Keratinocyte (primary cell): Measurements from ENCODE around the gene TNRC18. TPM values are rescaled to one million over a fixed set of nuclear protein-coding genes. Genes with fewer than 3 reads are reported as not detected.

Experiments
- DNase-seq: peaks from one replicate; pipeline ENCODE4 v3.0.0-alpha.2; 2011; ENCODE audit warnings: low read depth, missing footprints, low spot score
- FAIRE-seq: peaks from 2 replicates; lab custom pipeline; 2011; peaks lifted over from hg19 to GRCh38; lab: Jason Lieb, UNC
- H2AFZ ChIP-seq: 2 replicates; pipeline ENCODE4 v1.6.0; 2012; ENCODE audit warnings: low read length, control low read depth, inconsistent platforms; ENCODE audit not compliant: control insufficient read depth
- H3K27ac ChIP-seq: 2 replicates; pipeline ENCODE4 v1.5.1; 2011; ENCODE audit warnings: low read length; ENCODE audit not compliant: control insufficient read depth, insufficient read depth
- H3K27me3 ChIP-seq: 3 replicates; pipeline ENCODE4 v1.6.0; 2011; ENCODE audit warnings: low read length; ENCODE audit not compliant: control insufficient read depth, insufficient read depth; ENCODE audit errors: extremely low read depth
- H3K36me3 ChIP-seq, 2 experiments: 2 replicates in 1 of 2; 3 replicates in 1 of 2; pipeline ENCODE4 v1.5.1; 2011; ENCODE audit warnings: low read length in 2 of 2, mild to moderate bottlenecking in 1 of 2; ENCODE audit not compliant: control insufficient read depth in 2 of 2, insufficient read depth in 2 of 2; ENCODE audit errors: extremely low read depth in 1 of 2
- H3K4me1 ChIP-seq: 3 replicates; pipeline ENCODE4 v1.5.1; 2011; ENCODE audit warnings: low read length; ENCODE audit not compliant: control insufficient read depth, insufficient read depth; ENCODE audit errors: extremely low read depth
- H3K4me2 ChIP-seq: 3 replicates; pipeline ENCODE4 v1.6.0; 2011; ENCODE audit warnings: low read depth, low read length; ENCODE audit not compliant: control insufficient read depth, insufficient read depth; ENCODE audit errors: extremely low read depth
- H3K4me3 ChIP-seq, 3 experiments: fragments of 200-600 bp in 1 of 3; sonication (generic) in 1 of 3; 2 replicates in 2 of 3; 3 replicates in 1 of 3; pipeline ENCODE4 v1.5.1; 2011 to 2016; ENCODE audit warnings: low read length in 3 of 3, mild to moderate bottlenecking in 3 of 3, control low read depth in 2 of 3, inconsistent platforms in 1 of 3, low read depth in 1 of 3, mixed read lengths in 1 of 3, mixed run types in 1 of 3, moderate library complexity in 1 of 3; ENCODE audit not compliant: control insufficient read depth in 2 of 3, insufficient read depth in 2 of 3; ENCODE audit errors: extremely low read depth in 1 of 3
- H3K79me2 ChIP-seq: 2 replicates; pipeline ENCODE4 v1.6.0; 2012; ENCODE audit warnings: low read length; ENCODE audit not compliant: control insufficient read depth, insufficient read depth
- H3K9ac ChIP-seq: 3 replicates; pipeline ENCODE4 v1.6.0; 2011; ENCODE audit warnings: low read length; ENCODE audit not compliant: control insufficient read depth, insufficient read depth; ENCODE audit errors: extremely low read depth
- H3K9me1 ChIP-seq: 3 replicates; pipeline ENCODE4 v1.6.0; 2011; ENCODE audit warnings: low read length; ENCODE audit not compliant: control insufficient read depth, insufficient read depth; ENCODE audit errors: extremely low read depth
- H3K9me3 ChIP-seq: 2 replicates; pipeline ENCODE4 v1.5.1; 2012; ENCODE audit warnings: low read depth, low read length; ENCODE audit not compliant: control insufficient read depth
- H4K20me1 ChIP-seq: 3 replicates; pipeline ENCODE4 v1.6.0; 2011; ENCODE audit warnings: low read length; ENCODE audit not compliant: control insufficient read depth, insufficient read depth; ENCODE audit errors: extremely low read depth
- CTCF ChIP-seq, 3 experiments: IDR thresholded peaks in 1 of 3; conservative IDR thresholded peaks in 1 of 3; optimal IDR thresholded peaks in 1 of 3; 2 replicates in 2 of 3; 3 replicates in 1 of 3; pipeline versions ENCODE3 to v1.5.1; 2011; ENCODE audit warnings: low read length in 3 of 3, mild to moderate bottlenecking in 3 of 3, moderate library complexity in 2 of 3, control low read depth in 1 of 3, inconsistent platforms in 1 of 3; ENCODE audit not compliant: insufficient read depth in 2 of 3; ENCODE audit errors: extremely low read depth in 1 of 3
- EZH2 ChIP-seq: IDR thresholded peaks from one replicate; pipeline ENCODE4 v1.6.1; 2012; ENCODE audit warnings: inconsistent platforms, mild to moderate bottlenecking, low read length, moderate library complexity
- dilution Hi-C: fragments of 300-500 bp; cut with MboI; formaldehyde crosslinking; loops from one replicate; pipeline ENCODE4 v1.7.0; 2020; ENCODE audit warnings: low sequenced_read_pairs; ENCODE audit not compliant: extremely low pct_ligation_motif_present
- polyA plus RNA-seq, 5 experiments: library from polyadenylated mRNA; depleted of rRNA in 3 of 5; stranded (reverse) in 3 of 5; stranded (forward) in 1 of 5; unstranded in 1 of 5; fragments of >200 nt; gene quantifications; 1 replicate in 1 of 5; 2 replicates in 3 of 5; 3 replicates in 1 of 5; pipeline versions ENCODE4 v1.2.1 to v1.2.3, GENCODE V29; 2011 to 2012; ENCODE audit warnings: missing spikeins in 2 of 5, low read depth in 1 of 5, low replicate concordance in 1 of 5

TNRC18 gene
- polyA plus RNA-seq, 1 donor (not counting 4 experiments of a cell fraction or from before 2014, with no cell fraction given), result 13.2 TPM

- Histone ChIP-seq H3K4me2 (no peak overlapping the region), H3K36me3 (peaks cover 23 to 29% of the 10 kb centered on the region in 2 experiments), H3K4me3 (no peak overlapping the region), H3K9me1 (no peaks in the 10 kb centered on the region), H3K9ac (no peak overlapping the region), H4K20me1 (peaks cover 26% of the 10 kb centered on the region), H3K79me2 (peaks cover 85% of the 10 kb centered on the region), H3K27ac (no peak overlapping the region), H3K9me3 (no peaks in the 10 kb centered on the region), H2AFZ (no peak overlapping the region), H3K27me3 (no peaks in the 10 kb centered on the region), H3K4me1 (no peaks in the 10 kb centered on the region)
- TF ChIP-seq EZH2 (no peak), CTCF (optimal IDR thresholded peaks at IDR 0.05 in 1 of 3, IDR thresholded peaks at IDR 0.05 in 1 of 3, conservative IDR thresholded peaks at IDR 0.05 in 1 of 3; ENCODE audit: extremely low read depth in 1 of 3, insufficient read depth in 2 of 3, low read length in 3 of 3) (no peak)
- DNase-seq, result no peak
- dilution Hi-C loops, result no loop called here
- FAIRE-seq, result no peak
These were observed 47.7 kb downstream of the TNRC18 start for GRCh38 chr7:5375925-5376324.

DNA sequence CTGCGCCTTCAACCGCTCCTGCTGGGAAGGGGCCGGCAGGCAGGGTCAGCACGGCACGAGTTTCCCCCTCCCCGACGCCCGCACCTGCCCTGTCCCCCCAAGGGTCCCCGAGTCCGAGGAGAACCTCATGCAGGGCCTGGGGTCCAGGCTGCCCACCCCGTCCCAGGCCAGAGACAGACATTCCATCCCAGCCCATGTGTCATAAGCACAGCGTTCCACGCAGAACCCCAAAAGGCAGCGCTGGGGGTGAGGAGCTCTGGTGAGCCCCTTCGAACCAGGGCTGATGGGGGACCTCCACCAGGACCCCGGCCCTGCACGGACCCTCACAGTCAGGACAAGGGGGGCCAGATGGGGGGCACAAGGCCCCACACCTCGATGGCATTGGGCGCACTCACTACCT, 49.2 kb downstream of the TNRC18 start:
- Histone ChIP-seq H4K20me1 (peaks cover 19% of the 10 kb centered on the region), H3K9me3 (no peaks in the 10 kb centered on the region), H3K4me3 (no peak overlapping the region), H3K4me1 (no peaks in the 10 kb centered on the region), H2AFZ (no peak overlapping the region), H3K4me2 (no peak overlapping the region), H3K36me3 (peaks cover 32 to 37% of the 10 kb centered on the region in 2 experiments), H3K79me2 (peaks cover 85% of the 10 kb centered on the region), H3K9ac (no peak overlapping the region), H3K27ac (no peak overlapping the region), H3K9me1 (no peaks in the 10 kb centered on the region), H3K27me3 (no peaks in the 10 kb centered on the region)
- no peak for FAIRE-seq
- no peak for DNase-seq
- no peak for TF ChIP-seq CTCF (optimal IDR thresholded peaks at IDR 0.05 in 1 of 3, IDR thresholded peaks at IDR 0.05 in 1 of 3, conservative IDR thresholded peaks at IDR 0.05 in 1 of 3; ENCODE audit: extremely low read depth in 1 of 3, insufficient read depth in 2 of 3, low read length in 3 of 3)
- dilution Hi-C loops, result no loop called here
